C1 segment of cervical spinal cord (tissue), 14 donors: ENCODE data around the gene BNC2.

Experiments
- DNase-seq, 14 donors: peaks; one replicate each; lab custom pipeline; 2025; lab: John Stamatoyannopoulos, UW

Gene BNC2

DNA sequence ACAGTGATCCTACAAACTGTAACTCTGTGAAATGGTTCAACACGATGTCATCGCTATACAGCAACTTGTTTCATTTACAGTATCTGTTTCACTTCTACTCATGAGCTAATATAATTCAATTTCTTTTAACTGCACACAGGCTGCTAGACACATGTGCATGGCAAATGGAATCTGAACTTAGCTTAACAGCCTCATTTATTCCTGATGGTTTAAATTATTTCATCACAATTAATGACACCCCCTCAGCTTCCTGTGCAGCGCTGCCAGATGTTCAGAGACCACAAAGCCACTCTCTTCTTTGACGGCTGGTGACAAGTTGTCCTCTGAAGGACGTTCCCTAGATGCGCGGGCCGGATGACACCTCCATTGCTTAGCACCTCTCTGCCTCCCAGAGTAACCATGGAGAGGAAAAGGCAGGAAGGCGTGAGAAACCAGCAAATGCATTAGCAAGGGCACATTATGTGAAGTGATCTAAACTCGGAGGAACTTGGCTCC is 191.1 kb downstream of the BNC2 start:
- DNase-seq: no peak

DNA sequence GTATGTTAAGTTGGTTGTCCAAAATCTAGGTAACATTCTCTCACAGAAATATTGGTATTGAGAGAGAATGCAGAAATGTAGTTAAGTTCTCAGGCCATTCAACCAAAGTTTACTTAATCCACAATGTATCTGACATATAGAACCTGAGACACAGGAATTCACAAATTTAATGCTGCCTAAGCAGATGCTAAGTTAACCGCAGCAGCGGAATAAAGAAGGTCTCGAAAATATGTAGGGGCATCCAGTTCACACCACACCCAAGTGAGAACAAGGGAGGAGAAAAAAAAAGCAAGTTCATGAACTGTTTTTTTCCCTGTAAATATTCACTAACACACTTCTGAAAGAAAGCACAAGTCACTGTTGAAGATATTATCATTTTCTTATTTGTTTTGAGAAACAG is 194.0 kb downstream of the BNC2 start:
- DNase-seq: no peak

DNA sequence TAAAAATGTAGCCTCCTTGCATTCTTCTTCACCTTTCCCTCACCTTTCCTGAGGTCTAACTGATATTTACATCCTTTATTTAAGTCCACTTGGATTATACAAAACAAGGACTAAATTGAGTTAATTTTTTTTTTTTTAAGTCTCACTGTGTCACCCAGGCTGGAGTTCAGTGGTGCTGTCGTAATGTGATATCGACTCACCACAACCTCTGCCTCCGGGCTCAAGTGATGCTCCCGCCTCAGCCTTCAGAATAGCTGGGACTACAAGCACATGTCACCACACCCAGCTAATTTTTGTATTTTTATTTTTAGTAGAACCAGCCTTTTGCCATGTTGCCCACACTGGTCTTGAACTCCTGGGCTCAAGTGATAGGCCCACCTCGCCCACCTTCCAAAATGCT is 195.3 kb downstream of the BNC2 start:
- no peak for DNase-seq

DNA sequence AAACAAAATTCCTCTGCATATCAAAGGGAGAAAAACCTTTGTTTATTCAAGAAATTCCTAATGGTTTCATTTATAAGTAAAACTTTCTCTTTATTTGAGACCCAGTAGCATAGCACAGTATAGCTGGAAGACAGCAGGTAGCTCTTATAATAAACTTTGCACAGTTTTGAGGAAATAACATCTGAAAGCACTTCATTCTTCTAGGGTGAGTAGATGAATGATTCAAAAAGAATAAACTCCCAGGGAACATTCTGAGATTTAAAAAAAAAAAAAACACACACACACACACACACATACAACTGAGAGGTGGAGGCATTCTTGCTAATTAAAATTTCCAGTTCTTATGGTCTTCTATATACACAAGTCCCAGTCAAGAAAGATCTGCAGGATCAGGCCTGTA is 197.3 kb downstream of the BNC2 start:
- no peak for DNase-seq

DNA sequence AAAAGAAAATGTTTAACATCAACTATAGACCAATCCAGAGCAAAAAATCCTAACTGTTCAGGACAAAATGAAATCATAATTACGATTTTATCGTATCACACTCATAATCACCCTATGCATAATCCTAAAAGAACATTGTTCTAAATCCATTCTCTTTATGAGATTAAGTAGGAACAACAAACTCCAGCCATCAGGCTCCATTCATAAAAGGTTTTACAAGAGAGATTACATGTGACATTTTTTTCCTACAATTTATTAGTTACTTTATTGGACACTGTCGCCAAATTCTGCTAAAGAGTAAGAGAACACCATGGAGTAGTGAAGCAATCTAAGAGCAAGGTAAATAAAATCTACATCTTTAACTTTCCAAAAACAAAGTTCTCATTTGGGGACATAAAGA is 198.0 kb downstream of the BNC2 start:
- DNase-seq: no peak

DNA sequence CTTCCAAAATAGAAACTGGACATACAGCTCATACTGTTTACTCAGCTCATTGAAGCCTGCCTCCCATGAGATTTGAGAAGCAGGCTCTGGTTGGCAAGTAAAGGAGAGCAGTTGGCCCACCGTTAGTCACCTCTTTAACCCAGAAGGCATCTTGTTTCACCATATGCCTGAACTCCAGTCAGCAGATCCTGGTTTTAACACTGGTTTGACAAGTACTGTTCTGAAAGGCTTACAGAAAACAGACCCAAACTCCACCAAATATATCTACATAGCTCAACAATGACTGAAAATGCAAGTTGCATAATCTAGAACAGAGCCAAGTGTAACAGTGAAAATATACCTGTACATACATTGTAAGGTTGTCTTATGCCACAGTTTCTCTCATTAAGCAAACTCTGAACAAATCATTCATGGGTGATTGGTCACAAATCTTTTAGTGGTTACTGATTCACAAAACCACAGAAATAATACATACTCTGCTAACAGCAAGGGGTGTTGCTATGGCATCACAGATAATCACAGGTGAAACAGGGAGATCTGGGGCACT is 198.8 kb downstream of the BNC2 start:
- DNase-seq: no peak

DNA sequence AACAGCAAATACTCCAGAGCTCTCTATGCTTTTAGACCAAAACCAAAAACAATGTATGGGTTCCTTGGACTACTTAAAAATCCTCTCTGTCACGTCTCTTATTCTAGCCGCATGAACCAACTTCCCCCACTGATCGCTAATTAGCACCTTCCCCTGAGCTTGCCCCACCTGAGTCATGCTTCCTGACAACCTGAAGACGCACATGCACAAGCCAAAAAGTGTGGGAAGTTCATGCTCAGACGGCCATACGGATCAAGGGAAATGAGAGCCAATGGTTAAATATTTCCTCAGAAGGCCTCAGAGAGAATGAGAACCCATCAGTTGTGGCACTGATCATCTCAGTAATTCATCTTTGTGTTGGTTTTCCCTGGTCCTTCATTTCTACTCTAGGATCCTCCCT is 199.7 kb downstream of the BNC2 start:
- no peak for DNase-seq

DNA sequence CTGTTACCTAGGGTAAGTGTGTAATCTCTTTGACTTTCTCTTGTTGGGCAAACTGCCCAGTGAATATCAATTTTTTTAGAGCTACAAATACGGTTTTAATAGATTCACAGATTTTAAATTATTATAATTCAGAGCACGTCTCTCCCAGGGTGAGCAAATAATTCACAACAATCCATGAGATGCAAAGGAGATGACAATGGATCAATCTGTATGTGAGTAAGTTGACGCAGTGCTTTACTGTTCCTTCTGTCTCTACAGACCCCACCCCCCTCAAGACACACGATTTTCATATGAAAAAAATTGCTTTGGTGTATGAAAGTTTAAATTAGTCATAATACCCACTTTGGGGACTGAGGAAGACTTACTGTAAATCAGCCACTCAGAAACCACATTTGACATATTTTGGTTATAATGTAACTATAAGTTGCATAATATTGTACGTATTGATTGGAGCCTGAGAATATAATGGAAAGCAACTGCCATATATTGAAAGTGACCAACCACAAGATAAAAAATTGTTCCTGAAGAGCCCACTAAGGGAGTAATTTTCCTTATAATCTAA is 201.7 kb downstream of the BNC2 start:
- DNase-seq: no peak

DNA sequence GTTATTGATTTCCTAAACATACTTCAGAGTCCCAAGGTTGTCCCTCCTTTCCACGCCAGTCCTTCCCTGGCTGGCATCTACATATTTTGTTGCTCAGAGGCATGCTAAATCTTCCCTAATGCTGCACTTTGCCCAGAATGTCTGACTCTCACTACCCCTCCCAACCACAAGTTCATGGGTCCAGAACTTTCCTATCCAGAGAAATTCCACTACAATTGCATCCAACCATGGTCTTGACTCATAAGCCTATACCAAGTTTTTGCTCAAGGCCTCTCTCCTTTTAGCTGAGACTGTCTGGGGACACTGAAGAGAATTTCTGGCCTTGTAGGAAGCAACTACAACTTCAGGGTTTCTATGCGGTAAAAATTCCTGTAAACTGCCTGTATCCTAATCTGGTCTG is 206.3 kb downstream of the BNC2 start:
- no peak for DNase-seq

DNA sequence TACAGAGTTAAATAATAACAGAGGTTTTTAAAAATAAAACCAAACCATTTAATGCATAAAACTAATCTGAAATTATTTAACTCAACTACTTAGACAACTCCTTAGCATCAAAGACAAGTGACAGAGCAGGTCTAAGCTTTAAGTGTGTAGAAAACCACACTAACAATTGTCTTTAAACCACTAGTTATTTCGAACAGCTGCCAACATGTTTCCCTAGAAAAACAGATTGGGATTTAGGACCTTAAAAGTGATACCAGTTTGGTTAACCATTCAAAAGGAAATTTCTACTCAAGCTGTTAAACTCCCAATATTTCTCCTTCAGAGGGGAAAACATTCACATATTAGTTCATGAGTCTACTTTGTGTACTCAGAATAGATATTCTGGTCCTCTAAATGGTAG is 208.7 kb downstream of the BNC2 start:
- no peak for DNase-seq

DNA sequence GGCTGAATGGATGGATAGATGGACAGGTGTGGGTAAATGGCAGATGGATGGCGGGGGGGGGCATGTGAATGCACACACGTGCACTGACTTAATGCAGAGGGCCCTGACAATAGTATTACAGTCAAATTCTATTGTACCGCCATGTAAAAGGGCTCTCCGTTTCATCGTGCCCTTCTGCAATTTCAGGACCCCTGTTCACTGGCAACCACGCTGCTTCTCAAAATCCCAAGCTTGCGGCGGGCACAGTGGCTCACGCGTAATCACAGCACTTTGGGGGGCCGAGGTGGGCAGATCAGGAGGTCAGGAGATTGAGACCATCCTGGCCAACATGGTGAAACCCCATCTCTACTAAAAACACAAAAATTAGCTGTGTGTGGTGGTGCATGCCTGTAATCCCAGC is 211.4 kb downstream of the BNC2 start:
- no peak for DNase-seq

DNA sequence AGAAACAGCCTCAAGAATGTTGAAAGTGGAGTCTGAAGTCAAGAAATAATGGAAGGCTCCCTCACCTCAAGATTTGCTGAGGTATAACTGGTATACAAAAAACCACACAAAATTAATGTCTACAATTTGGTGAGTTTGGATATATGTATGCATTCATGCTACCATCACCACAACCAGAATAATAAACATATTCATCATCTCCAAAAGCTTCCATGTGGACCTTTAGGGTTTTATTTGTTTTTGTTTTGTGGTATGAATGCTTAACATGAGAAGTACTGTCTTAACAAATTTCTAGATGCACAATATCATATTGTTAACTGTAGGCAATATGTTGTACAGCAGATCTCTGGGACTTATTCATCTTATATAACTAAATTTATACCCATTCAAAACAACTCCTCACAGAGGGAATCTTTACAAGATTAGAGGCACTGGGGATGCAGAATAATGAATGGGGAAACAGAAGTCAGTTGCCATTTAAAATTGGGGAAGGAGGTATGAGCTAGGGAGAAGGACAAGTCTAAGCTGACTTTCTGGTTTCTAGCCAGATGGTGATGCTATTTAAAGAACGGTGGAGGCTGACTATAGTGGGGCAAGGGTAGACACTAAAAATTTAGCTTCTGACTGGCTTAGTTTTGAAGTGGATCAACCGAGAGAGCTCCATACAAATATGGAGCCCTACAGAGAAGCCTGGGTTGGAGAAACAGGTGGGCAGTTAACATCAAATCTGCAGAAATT is 213.9 kb downstream of the BNC2 start:
- no peak for DNase-seq

DNA sequence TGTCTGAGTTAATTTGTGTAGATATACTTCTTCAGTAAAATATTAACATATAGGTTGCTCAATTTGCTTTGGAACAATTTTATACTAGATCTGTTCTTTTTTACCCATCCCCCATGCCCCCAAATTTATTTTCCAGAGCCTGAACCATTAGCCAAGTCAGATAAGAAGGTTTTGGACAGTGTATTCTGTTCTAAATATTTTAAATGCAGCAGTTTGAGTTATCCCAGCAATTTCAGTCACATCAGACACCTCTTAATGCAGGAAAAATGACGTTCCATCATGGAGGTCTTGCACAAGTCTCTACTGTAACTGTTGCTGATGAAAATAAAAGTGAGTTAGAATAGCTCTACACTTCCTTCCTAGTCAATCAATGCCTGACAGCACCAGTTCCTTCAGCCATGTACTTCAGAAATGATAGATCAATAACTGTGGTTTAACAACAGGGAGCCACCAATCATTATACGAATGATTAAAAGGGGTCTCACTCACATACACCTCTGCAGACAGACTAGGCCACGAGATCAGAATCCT is 215.8 kb downstream of the BNC2 start:
- DNase-seq: no peak

DNA sequence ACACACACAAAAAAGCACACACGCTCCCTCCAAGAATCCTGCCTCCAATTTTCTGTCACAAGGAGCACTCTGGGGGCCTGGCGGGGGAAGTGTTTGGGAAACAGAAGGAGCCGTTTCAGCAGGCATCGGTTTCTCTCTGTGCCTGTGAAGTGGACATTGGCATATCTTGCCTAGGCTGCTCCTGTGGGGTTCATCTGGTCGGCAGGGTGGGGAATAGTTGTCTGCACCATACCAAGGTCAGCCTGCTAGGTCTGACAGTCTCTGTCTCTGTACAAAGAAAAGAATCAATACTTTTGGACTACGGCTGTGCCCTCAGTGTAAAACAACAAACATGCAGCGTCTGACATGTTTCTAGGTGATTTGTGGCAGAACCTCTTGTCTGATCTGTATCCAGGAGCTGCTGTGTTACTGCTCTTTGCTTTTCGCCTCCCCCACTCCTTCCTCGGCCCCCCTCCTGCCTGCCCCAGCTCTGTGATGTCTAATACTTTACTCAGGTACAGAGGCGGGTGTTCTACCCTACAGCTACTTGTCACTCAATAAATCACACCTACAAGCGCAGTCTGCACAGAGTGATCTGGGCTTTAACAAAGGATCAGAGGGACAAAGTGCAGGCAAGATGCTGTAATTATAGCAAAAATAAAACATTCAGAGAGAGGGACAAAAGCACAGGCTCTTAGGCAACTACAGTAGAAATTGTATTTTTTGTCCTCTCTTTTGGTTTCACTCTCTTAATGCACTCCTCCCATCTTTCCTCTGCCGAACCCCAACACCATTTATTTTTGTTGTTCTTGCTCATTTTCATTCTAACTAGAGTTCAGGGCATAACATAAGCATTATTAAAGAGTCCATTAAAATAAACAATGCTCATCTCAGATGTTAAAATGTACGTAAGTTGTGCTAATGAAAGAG is 216.7 kb downstream of the BNC2 start:
- DNase-seq: peak in 1 of 14 donors; percentile 14

DNA sequence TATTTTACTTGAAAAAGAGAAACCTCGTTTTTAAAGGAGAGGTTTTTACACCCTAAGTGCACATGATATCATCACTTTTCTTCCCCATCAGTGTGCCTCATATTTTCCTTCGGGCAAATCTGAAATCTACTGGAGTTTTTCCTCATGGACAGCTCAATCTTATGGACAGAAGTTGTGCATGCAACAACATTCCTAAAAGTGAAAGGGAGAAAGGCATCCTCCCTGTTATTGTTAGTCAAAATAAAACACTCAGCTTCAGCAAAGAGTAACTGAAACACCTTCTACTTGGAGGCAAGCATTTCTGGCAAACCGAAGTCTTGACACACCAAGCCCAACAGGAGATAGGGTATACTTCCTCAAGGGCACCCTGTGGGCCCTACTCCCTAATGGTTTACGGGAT is 217.9 kb downstream of the BNC2 start:
- no peak for DNase-seq

DNA sequence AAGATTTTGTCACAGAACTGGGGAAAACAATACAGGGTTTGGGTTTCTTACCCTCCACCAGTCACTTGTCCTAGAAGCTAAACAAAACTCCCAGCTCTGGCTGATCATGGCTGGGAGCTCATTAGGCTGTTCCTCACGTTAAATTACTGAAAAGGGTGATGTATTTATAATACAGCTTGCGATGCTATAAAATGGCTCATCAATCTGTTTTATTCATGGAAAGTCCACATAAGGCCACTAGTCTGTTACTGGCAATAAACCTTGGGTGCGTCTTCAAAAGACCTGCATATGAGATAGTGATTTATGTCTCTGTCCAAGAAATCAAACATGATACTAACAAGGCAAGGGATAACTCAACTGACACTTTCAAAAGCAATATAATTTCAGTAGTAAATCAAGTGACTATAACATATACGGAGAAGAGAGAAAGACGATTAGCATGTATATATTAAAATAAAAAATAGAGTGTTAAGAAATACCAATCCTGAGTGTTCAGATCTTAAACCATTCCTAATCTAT is 219.0 kb downstream of the BNC2 start:
- DNase-seq: no peak

DNA sequence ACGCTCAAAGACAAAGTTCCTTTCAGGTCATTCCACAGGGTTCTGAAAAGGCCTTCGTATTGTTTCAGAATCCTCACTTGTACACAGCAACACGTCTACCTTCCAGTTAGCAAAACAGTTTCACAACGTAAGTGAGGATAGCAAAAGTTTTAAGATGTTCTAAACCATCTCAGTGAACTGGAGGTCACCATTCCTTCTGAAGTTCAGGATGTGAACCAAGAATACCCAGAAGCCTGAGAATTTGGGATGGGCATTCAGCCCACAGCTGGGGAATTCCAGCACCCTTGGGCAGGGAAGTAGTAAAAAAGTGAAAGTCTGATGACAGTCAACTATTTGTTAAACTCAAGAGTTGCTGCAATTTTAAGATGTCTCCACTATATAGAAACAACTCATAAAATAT is 224.5 kb downstream of the BNC2 start:
- no peak for DNase-seq

DNA sequence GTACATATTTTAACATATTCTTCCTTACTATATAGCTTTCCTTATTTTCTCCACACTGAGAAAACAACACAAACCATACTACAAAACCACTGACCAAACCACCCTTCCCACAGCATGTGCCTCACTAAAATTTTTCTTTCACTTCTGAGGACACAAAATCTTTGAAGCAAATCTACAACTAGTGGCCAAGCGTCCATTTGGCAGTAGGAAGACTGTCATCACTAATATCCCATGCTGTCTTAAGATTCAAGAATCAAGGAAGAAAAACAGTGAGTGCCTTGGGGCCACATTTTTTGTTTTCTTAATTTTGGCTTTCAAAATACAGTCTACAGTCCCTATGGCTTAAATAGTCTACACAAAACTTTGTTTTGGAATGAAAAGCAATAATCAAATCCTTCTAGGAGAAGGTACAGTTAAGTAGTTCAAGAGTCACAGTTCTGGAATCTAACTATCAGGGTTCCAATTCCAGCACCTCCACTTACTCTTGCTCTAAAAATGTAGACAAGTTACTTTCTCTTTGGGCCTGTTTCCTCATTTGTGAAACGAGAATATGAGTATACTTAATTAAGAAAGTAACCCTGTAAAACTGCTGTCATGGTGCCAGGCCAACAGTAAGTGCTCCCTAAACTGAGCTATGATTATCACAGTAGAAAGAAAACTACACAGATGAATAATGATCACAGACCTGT is 227.9 kb downstream of the BNC2 start:
- no peak for DNase-seq

DNA sequence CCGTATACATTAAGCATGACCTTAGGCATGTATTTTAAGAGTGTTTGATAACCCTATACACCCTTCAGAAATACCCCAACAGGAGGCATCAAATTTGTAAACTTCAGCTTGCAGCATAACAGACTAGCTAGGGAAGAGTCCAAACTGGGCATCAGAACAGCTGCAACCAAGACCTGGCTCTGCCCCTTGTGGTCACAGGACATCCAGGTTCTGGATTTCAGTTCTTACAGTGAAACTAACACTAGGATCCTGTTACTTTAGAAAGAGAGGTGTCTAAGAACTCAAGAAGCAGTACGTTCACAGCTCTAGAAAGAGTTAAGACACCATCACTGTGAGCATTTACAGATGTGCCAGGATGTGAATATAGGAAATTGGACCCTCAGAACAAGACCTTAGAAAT is 229.8 kb downstream of the BNC2 start:
- no peak for DNase-seq

DNA sequence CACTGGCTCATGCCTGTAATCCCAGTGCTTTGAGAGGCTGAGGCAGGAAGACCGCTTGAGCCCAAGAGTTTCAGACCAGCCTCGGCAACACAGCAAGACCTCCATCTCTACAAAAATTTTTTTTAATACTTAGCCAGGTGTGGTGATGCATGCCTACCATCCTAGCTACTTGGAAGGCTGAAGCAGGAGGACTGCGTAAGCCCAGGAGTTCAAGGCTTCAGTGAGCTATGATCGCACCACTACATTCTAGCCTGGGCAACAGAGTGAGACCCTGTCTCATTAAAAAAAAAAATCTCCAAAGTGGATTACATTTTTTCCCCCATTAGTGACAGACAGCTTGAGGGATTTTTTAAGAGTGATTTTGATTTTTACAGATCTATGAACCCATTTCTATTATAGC is 230.8 kb downstream of the BNC2 start:
- DNase-seq: no peak

DNA sequence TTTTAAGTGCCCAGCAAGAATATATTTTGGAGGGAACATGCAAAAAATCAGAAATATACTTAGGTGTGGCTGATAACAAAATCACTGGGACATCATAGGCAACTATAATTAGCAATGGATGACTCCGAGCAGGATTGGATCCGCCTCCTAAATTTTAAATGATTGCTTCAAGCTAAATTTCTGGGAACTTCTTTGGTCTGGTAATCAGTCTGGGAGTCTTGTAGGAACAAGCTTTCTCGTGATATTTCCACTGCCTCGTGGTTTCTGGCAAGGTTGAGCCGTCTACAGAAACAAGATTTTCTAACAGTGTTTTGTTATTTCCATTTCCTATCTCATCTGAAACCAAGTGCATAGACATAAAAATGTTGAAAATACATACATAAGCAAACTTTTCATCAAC is 232.6 kb downstream of the BNC2 start:
- no peak for DNase-seq
